ENCODE measurements around the gene TRAP1. TPM values are rescaled to one million over a fixed set of nuclear protein-coding genes. Genes with fewer than 3 reads are reported as not detected.

Gene TRAP1
- total RNA-seq: 152 TPM
- long read RNA-seq, transcript TRAP1-201 (18 exons, 2,296 nt): major isoform, 341 of 428 reads
- long read RNA-seq, transcript TRAP1-212 (13 exons, 2,309 nt): minor isoform, 10 of 428 reads
- long read RNA-seq, partial matches to known transcripts: 64 of 428 reads
- long read RNA-seq, other reads (novel, unspliced or antisense): 13 of 428 reads

GRCh38 chr16:3717235-3718018 lies at the start of gene TRAP1:
Gene TRAP1, minus strand, starts transcription at chr16:3717524. Its CDS starts 16 bp downstream, at chr16:3717508.
- ATAC-seq (peak; percentile 98), DNase-seq (peak; percentile 96)
- intact Hi-C loops (cut with micrococcal nuclease): no loop called here

GRCh38 chr16:3766177-3766576 lies 48.9 kb upstream of the TRAP1 start:
- DNase-seq (no peak), ATAC-seq (no peak)
- intact Hi-C loops (cut with micrococcal nuclease): no loop called here

GRCh38 chr16:3764409-3764808 lies 47.1 kb upstream of the TRAP1 start:
- intact Hi-C loops (cut with micrococcal nuclease): no loop called here
- no peak for ATAC-seq
- DNase-seq: no peak

- DNase-seq (no peak), ATAC-seq (no peak)
- intact Hi-C loops (cut with micrococcal nuclease): no loop called here
Measured at GRCh38 chr16:3762107-3762750, 44.9 kb upstream of the TRAP1 start.

GRCh38 chr16:3761375-3762106 lies 44.2 kb upstream of the TRAP1 start:
- DNase-seq (no peak), ATAC-seq (no peak)
- intact Hi-C loops (cut with micrococcal nuclease): no loop called here

GRCh38 chr16:3760518-3760917 lies 43.2 kb upstream of the TRAP1 start:
- intact Hi-C loops (cut with micrococcal nuclease): no loop called here
- ATAC-seq: no peak

GRCh38 chr16:3759736-3760135 lies 42.4 kb upstream of the TRAP1 start:
- no peak for DNase-seq
- intact Hi-C loops (cut with micrococcal nuclease): no loop called here
- peak; percentile 51 for ATAC-seq

More at GRCh38 chr16:3760518-3760917, 43.2 kb upstream of the TRAP1 start:
- no peak for DNase-seq

GRCh38 chr16:3756113-3756512 lies 38.8 kb upstream of the TRAP1 start:
- no peak for ATAC-seq
- intact Hi-C loops (cut with micrococcal nuclease): no loop called here
- no peak for DNase-seq

- intact Hi-C loops (cut with micrococcal nuclease): no loop called here
- no peak for ATAC-seq
- no peak for DNase-seq
Measured at GRCh38 chr16:3755249-3755648, 37.9 kb upstream of the TRAP1 start.

- intact Hi-C loops (cut with micrococcal nuclease): no loop called here
- ATAC-seq: no peak
- no peak for DNase-seq
Measured at GRCh38 chr16:3754772-3755171, 37.4 kb upstream of the TRAP1 start.

- intact Hi-C loops (cut with micrococcal nuclease): no loop called here
- DNase-seq (no peak), ATAC-seq (no peak)
Measured at GRCh38 chr16:3754081-3754703, 36.9 kb upstream of the TRAP1 start.

- intact Hi-C loops (cut with micrococcal nuclease): no loop called here
- ATAC-seq (no peak), DNase-seq (no peak)
Measured at GRCh38 chr16:3752984-3753383, 35.7 kb upstream of the TRAP1 start.

GRCh38 chr16:3751878-3752277 lies 34.6 kb upstream of the TRAP1 start:
- DNase-seq: no peak
- intact Hi-C loops (cut with micrococcal nuclease): no loop called here
- ATAC-seq: no peak

- intact Hi-C loops (cut with micrococcal nuclease): no loop called here
- ATAC-seq: no peak
- no peak for DNase-seq
Measured at GRCh38 chr16:3748307-3748706, 31.0 kb upstream of the TRAP1 start.

- ATAC-seq: no peak
- intact Hi-C loops (cut with micrococcal nuclease): no loop called here
- no peak for DNase-seq
Measured at GRCh38 chr16:3745751-3746355, 28.5 kb upstream of the TRAP1 start.

GRCh38 chr16:3744018-3744417 lies 26.7 kb upstream of the TRAP1 start:
- ATAC-seq (no peak), DNase-seq (no peak)
- intact Hi-C loops (cut with micrococcal nuclease): no loop called here

- ATAC-seq (no peak), DNase-seq (no peak)
- intact Hi-C loops (cut with micrococcal nuclease): no loop called here
Measured at GRCh38 chr16:3740934-3741333, 23.6 kb upstream of the TRAP1 start.

- ATAC-seq (no peak), DNase-seq (no peak)
- intact Hi-C loops (cut with micrococcal nuclease): no loop called here
Measured at GRCh38 chr16:3740186-3740585, 22.9 kb upstream of the TRAP1 start.

- DNase-seq: no peak
- intact Hi-C loops (cut with micrococcal nuclease): no loop called here
Measured at GRCh38 chr16:3739636-3740035, 22.3 kb upstream of the TRAP1 start.

More at GRCh38 chr16:3739636-3740035, 22.3 kb upstream of the TRAP1 start:
- ATAC-seq: no peak

Data from left ventricle myocardium superior (tissue), 1 donor.